H1 (cell line): Measurements from ENCODE around the gene TMTC2. TPM values are rescaled to one million over a fixed set of nuclear protein-coding genes. Genes with fewer than 3 reads are reported as not detected.

Experiments
- CBX5 ChIP-seq: fragments of 300-800, 300-1000 bp; sonication (generic); IDR thresholded peaks from 2 replicates; pipeline ENCODE4 v1.7.1; 2016; ENCODE audit warnings: antibody characterized with exemption, low read length, low read depth
- CHD2 ChIP-seq: IDR thresholded peaks from 2 replicates; pipeline ENCODE4 v1.6.1; 2012; ENCODE audit warnings: low read length, improper control_type of control experiment
- CTBP2 ChIP-seq: IDR thresholded peaks from 2 replicates; pipeline ENCODE4 v1.7.0; 2011; ENCODE audit warnings: borderline replicate concordance, mild to moderate bottlenecking, moderate library complexity, mixed read lengths, low read length; ENCODE audit not compliant: insufficient read depth, insufficient read length
- CTCF ChIP-seq, 3 experiments: IDR thresholded peaks; 1 replicate in 2 of 3; 2 replicates in 1 of 3; pipeline versions ENCODE4 v1.5.1 to v1.6.1; 2011; ENCODE audit warnings: low read length in 3 of 3, mild to moderate bottlenecking in 3 of 3, inconsistent platforms in 2 of 3, low read depth in 1 of 3, moderate library complexity in 1 of 3; ENCODE audit not compliant: insufficient read depth in 1 of 3; ENCODE audit errors: control extremely low read depth in 1 of 3
- GTF2F1 ChIP-seq: IDR thresholded peaks from 2 replicates; pipeline ENCODE4 v1.6.1; 2012; ENCODE audit warnings: low read depth, low read length, improper control_type of control experiment, borderline replicate concordance
- SIX5 ChIP-seq: IDR thresholded peaks from 2 replicates; pipeline ENCODE4 v1.6.1; 2011; ENCODE audit warnings: mild to moderate bottlenecking, low read depth, low read length
- SP2 ChIP-seq: IDR thresholded peaks from 2 replicates; pipeline ENCODE4 v1.6.1; 2012; ENCODE audit warnings: mild to moderate bottlenecking, low read length, inconsistent platforms
- polyA plus RNA-seq, 7 experiments: library from polyadenylated mRNA; depleted of rRNA in 3 of 7; stranded (reverse) in 5 of 7; unstranded in 2 of 7; fragments of >200 nt in 5 of 7; fragments of 200-250 nt in 2 of 7; gene quantifications; 1 replicate in 5 of 7; 2 replicates in 1 of 7; 4 replicates in 1 of 7; pipeline versions ENCODE4 v1.2.1 to v1.2.3, GENCODE V29; 2011 to 2013; ENCODE audit warnings: missing spikeins in 2 of 7, mixed read lengths in 2 of 7
- total RNA-seq: library from RNA; stranded (reverse); fragmentation: NEBNext Ultra II Directional; extraction: Animal tissue kit (Norgen Biotek cat#: 25700); gene quantifications from 2 replicates; pipeline ENCODE4 v1.2.1, GENCODE V29; 2021

Gene TMTC2
- total and polyA plus RNA-seq, 2 of the 8 experiments (the other 6 are each of a cell fraction or from before 2014, with no cell fraction given), result 2.3 to 3.9 TPM

GRCh38 chr12:82655751-82656150 is 31.0 kb upstream of the TMTC2 start (continued):
- TF ChIP-seq CTCF (IDR thresholded peaks at IDR 0.05; ENCODE audit: control extremely low read depth in 1 of 3, insufficient read depth in 1 of 3, low read depth in 1 of 3, low read length in 3 of 3) (no peak), CHD2 (no peak), SP2 (no peak), SIX5 (no peak), CTBP2 (no peak), CBX5 (no peak), GTF2F1 (no peak)
